A673 (cell line): ENCODE results near the gene EHHADH. TPM values are rescaled to one million over a fixed set of nuclear protein-coding genes. Genes with fewer than 3 reads are reported as not detected.

Source experiments
- BruUV-seq: library from RNA; stranded (reverse); fragments of 400-500 nt; replicated peaks from 2 replicates; lab custom pipeline; 2021; lab: Mats Ljungman, UMichigan
- CTCF ChIA-PET: fragments of 300-600 bp; sonication (Branson Sonifier 250); formaldehyde crosslinking; loops from one replicate; lab custom pipeline; 2022; ENCODE audit warnings: antibody characterized with exemption; lab: Charles Lee
- POLR2A ChIA-PET: fragments of 300-600 bp; sonication (Branson Sonifier 250); formaldehyde crosslinking; loops from one replicate; lab custom pipeline; 2022; ENCODE audit warnings: antibody characterized with exemption; ENCODE audit not compliant: low non-redundant PET; lab: Charles Lee
- DNase-seq: peaks from one replicate; pipeline ENCODE4 v3.0.0-alpha.2; 2015; ENCODE audit warnings: low spot score
- H3K27ac ChIP-seq: fragments of 200-600 bp; sonication (generic); 2 replicates; pipeline ENCODE4 v1.5.1; 2016; ENCODE audit warnings: mixed run types, low read depth, mild to moderate bottlenecking, mixed read lengths, antibody characterized with exemption, low read length; ENCODE audit not compliant: poor library complexity, severe bottlenecking
- H3K27me3 ChIP-seq: fragments of 200-600 bp; sonication (generic); replicated peaks from 2 replicates; pipeline ENCODE4 v1.6.1; 2017; ENCODE audit warnings: mixed run types, low read depth, mild to moderate bottlenecking, mixed read lengths, antibody characterized with exemption, low read length; ENCODE audit not compliant: insufficient read depth, poor library complexity
- H3K36me3 ChIP-seq: fragments of 200-600 bp; sonication (generic); 2 replicates; pipeline ENCODE4 v1.6.1; 2016; ENCODE audit warnings: mixed run types, mild to moderate bottlenecking, mixed read lengths, antibody characterized with exemption, low read length; ENCODE audit not compliant: insufficient read depth, poor library complexity, severe bottlenecking
- H3K4me1 ChIP-seq: fragments of 200-600 bp; sonication (generic); 2 replicates; pipeline ENCODE4 v1.6.1; 2017; ENCODE audit warnings: mixed run types, mild to moderate bottlenecking, mixed read lengths, antibody characterized with exemption, low read length; ENCODE audit not compliant: insufficient read depth, poor library complexity, severe bottlenecking
- H3K4me3 ChIP-seq: fragments of 200-600 bp; sonication (generic); 2 replicates; pipeline ENCODE4 v1.5.1; 2016; ENCODE audit warnings: low read depth, mixed run types, mild to moderate bottlenecking, mixed read lengths, low read length; ENCODE audit not compliant: poor library complexity, severe bottlenecking
- H3K9me3 ChIP-seq: fragments of 200-600 bp; sonication (generic); 2 replicates; pipeline ENCODE4 v1.6.1; 2016; ENCODE audit warnings: mixed run types, low read depth, mild to moderate bottlenecking, mixed read lengths, antibody characterized with exemption, low read length; ENCODE audit not compliant: poor library complexity, severe bottlenecking
- CTCF ChIP-seq: fragments of 300-800, 200-600 bp; sonication (generic); conservative IDR thresholded peaks from 2 replicates; pipeline ENCODE4 v1.5.1; 2017; ENCODE audit warnings: low read depth, mild to moderate bottlenecking, antibody characterized with exemption, low read length, moderate library complexity, mixed read lengths
- EZH2 ChIP-seq: fragments of 200-600 bp; sonication (generic); IDR thresholded peaks from 2 replicates; pipeline ENCODE4 v1.6.1; 2017; ENCODE audit warnings: borderline replicate concordance, low read depth, mild to moderate bottlenecking, mixed read lengths, antibody characterized with exemption, low read length; ENCODE audit not compliant: poor library complexity, severe bottlenecking
- intact Hi-C: fragments of 100-400 bp; cut with micrococcal nuclease; formaldehyde crosslinking; loops from one replicate; pipeline ENCODE4 v1.10.0; 2022; ENCODE audit not compliant: unreplicated experiment
- total RNA-seq: library from RNA; stranded (reverse); gene quantifications from 2 replicates; pipeline ENCODE4 v1.2.3, GENCODE V29; 2021

Gene EHHADH
- total RNA-seq, 1 experiment from 2014 or later = 3.9 TPM

DNA sequence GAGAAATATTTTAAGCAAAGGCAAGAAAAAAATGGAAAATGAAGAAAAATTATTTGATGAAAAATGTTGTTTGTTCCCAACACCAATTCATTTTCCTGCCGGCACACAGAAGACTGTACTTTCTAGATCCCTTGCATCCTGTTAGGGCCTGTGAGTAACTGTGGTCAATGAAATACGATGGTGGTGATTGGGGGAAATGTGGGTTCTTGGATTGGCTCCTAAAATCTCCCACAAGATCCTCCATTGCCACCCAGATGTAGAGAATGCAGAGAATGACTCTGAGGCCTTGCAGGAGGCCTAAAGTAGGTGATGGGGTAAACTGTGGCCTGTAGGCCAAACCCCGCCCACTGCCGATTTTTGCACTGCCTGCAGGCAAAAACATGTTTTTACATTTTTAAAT lies 54.6 kb downstream of the EHHADH start:
- DNase-seq = no peak
- Histone ChIP-seq H3K27me3 (no peaks in the 10 kb centered on the region), H3K36me3 (no peaks in the 10 kb centered on the region), H3K27ac (no peak overlapping the region), H3K4me3 (no peak overlapping the region), H3K9me3 (no peaks in the 10 kb centered on the region), H3K4me1 (no peaks in the 10 kb centered on the region)
- TF ChIP-seq EZH2 = no peak
- no peak for TF ChIP-seq CTCF
- POLR2A ChIA-PET = no interaction called here
- no TSS peak for BruUV-seq
- intact Hi-C loops = no loop called here
- CTCF ChIA-PET = interaction anchor here (0.7 kb wide), 1 partner anchor 828 kb away, joined by 3 read pairs; no protein-coding TSS in a partner anchor

DNA sequence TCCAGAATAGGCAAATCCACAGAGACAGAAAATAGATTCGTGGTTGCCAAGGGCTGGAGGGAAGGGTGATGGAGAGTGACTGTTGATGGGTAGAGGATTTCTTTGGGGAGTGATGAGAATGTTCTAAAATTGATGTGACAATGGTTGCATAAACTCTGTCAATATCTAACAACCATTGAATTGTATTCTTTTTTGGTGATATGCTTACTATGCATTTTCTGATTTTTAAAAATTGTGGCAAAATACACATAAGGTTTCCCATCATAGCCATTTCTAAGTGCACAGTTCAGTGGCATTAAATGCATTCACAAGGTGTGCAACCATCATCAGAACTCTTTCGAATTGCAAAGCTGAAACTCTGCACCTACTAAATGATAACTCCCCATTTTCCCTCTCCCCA lies 56.8 kb downstream of the EHHADH start:
- no TSS peak for BruUV-seq
- Histone ChIP-seq H3K4me1 (no peaks in the 10 kb centered on the region), H3K27ac (no peak overlapping the region), H3K4me3 (no peak overlapping the region), H3K36me3 (no peaks in the 10 kb centered on the region), H3K27me3 (no peaks in the 10 kb centered on the region), H3K9me3 (no peaks in the 10 kb centered on the region)
- DNase-seq = no peak
- ChIA-PET CTCF (no interaction called here), POLR2A (no interaction called here)
- TF ChIP-seq CTCF (no peak), EZH2 (no peak)
- intact Hi-C loops = no loop called here

DNA sequence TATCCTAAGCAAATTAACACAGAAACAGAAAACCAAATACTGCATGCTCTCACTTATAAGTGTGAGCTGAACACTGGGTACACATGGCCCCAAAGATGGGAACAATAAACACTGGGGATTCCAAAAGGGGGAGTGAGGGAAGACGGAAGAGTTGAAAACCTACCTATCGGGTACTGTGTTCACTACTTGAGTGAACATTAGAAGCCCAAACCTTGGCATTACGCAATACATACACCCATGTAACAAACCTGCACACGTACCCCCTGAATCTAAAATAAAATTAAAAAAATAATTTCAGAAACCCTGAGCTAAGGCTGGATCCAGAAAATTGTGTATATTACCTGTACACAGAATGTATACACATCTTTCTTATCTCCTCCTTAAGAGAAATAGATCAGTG lies 58.2 kb downstream of the EHHADH start:
- no peak for DNase-seq
- Histone ChIP-seq H3K9me3 (no peaks in the 10 kb centered on the region), H3K4me1 (no peaks in the 10 kb centered on the region), H3K27ac (no peak overlapping the region), H3K4me3 (no peak overlapping the region), H3K27me3 (no peaks in the 10 kb centered on the region), H3K36me3 (no peaks in the 10 kb centered on the region)
- ChIA-PET CTCF (no interaction called here), POLR2A (no interaction called here)
- BruUV-seq = no TSS peak
- intact Hi-C loops = no loop called here
- TF ChIP-seq CTCF = no peak
- TF ChIP-seq EZH2 = no peak
